ENCODE measurements around the gene PNO1. TPM values are rescaled to one million over a fixed set of nuclear protein-coding genes. Genes with fewer than 3 reads are reported as not detected.
"Not testable (repeated sequence)": the region's sequence is repeated elsewhere in the genome, so short reads cannot be mapped to it uniquely, and the experiment has no call there.

Gene PNO1
- total and polyA plus RNA-seq, 2 donors (not counting 3 experiments of a cell fraction or from before 2014, with no cell fraction given) = 9.4 to 25.6 TPM

DNA sequence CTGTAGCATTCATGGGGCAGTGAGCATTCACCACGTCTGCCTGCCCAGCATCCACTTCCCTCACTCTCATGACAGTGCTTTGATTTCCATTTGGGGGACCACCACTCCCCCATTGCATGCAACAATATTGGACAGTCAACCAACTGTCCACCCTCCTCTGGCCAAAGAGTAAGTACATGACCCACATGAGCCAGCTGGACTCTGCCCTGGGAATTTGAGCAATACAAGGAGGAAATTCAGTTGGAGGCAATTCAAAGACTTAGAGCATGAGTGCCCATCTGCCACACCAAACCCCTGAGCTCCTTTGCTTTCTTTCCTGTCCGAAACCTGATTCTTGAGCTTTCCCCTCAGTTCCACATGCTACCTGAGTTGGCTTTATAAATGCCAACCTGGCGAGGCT lies 41.7 kb upstream of the PNO1 start:
- H2AFZ ChIP-seq (ENCODE audit: low read depth, low read length) = no peak overlapping the region
- H3K27me3 ChIP-seq (ENCODE audit: control insufficient read depth in 2 of 2, insufficient read depth in 2 of 2, low read length in 2 of 2) = peaks cover 3 to 10% of the 10 kb centered on the region in 2 experiments
- no peak overlapping the region for H3K9ac ChIP-seq (replicated peaks; ENCODE audit: extremely low read depth, insufficient read depth, low read length)
- no peaks in the 10 kb centered on the region for H3K79me2 ChIP-seq (ENCODE audit: control insufficient read depth, insufficient read depth, low read length)
- H3K4me1 ChIP-seq (ENCODE audit: control insufficient read depth, extremely low read depth, insufficient read depth, low read length) = no peaks in the 10 kb centered on the region
- dilution Hi-C loops (cut with MboI; ENCODE audit: extremely low pct_ligation_motif_present, low sequenced_read_pairs) (no loop called here), intact Hi-C loops (cut with micrococcal nuclease) (no loop called here)
- no peaks in the 10 kb centered on the region for H3K9me1 ChIP-seq (replicated peaks; ENCODE audit: control insufficient read depth, extremely low read depth, insufficient read depth, low read length)
- CTCF ChIA-PET = interaction anchor here (0.8 kb wide), 1 partner anchor 167 kb away, joined by 3 read pairs; no protein-coding TSS in a partner anchor
- no peak overlapping the region for H3K4me3 ChIP-seq (replicated peaks in 1 of 3; ENCODE audit: insufficient read depth in 1 of 3, low read depth in 1 of 3, low read length in 3 of 3)
- H3K4me2 ChIP-seq (ENCODE audit: insufficient read depth, low read length) = no peak overlapping the region
- H4K20me1 ChIP-seq (replicated peaks; ENCODE audit: control insufficient read depth, extremely low read depth, insufficient read depth, low read length) = no peaks in the 10 kb centered on the region
- POLR2A ChIA-PET = no interaction called here
- BruUV-seq (replicated peaks) = no TSS peak
- FAIRE-seq = no peak
- no peaks in the 10 kb centered on the region for H3K9me3 ChIP-seq (replicated peaks; ENCODE audit: control insufficient read depth, insufficient read depth, low read length)
- no peak overlapping the region for H3K27ac ChIP-seq (ENCODE audit: insufficient read depth, low read depth, low read length)
- DNase-seq (ENCODE audit: low read depth, low spot score) = no peak
- TF ChIP-seq, protein P1, sequence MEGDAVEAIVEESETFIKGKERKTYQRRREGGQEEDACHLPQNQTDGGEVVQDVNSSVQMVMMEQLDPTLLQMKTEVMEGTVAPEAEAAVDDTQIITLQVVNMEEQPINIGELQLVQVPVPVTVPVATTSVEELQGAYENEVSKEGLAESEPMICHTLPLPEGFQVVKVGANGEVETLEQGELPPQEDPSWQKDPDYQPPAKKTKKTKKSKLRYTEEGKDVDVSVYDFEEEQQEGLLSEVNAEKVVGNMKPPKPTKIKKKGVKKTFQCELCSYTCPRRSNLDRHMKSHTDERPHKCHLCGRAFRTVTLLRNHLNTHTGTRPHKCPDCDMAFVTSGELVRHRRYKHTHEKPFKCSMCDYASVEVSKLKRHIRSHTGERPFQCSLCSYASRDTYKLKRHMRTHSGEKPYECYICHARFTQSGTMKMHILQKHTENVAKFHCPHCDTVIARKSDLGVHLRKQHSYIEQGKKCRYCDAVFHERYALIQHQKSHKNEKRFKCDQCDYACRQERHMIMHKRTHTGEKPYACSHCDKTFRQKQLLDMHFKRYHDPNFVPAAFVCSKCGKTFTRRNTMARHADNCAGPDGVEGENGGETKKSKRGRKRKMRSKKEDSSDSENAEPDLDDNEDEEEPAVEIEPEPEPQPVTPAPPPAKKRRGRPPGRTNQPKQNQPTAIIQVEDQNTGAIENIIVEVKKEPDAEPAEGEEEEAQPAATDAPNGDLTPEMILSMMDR (IDR thresholded peaks at IDR 0.05; ENCODE audit: extremely low read depth in 1 of 2, insufficient read depth in 1 of 2, low read depth in 1 of 2, low read length in 2 of 2) = no peak
- TF ChIP-seq GATA2 (IDR thresholded peaks at IDR 0.05; ENCODE audit: insufficient read depth, insufficient read length, low read depth, low read length) (no peak), MYC (IDR thresholded peaks at IDR 0.05; ENCODE audit: low read depth, low read length) (no peak), POLR2AphosphoS5 (IDR thresholded peaks at IDR 0.05; ENCODE audit: insufficient read depth, low read depth, low read length) (no peak)
- H3K36me3 ChIP-seq (ENCODE audit: control insufficient read depth in 2 of 2, extremely low read depth in 1 of 2, insufficient read depth in 2 of 2, low read length in 2 of 2) = no peaks in the 10 kb centered on the region

DNA sequence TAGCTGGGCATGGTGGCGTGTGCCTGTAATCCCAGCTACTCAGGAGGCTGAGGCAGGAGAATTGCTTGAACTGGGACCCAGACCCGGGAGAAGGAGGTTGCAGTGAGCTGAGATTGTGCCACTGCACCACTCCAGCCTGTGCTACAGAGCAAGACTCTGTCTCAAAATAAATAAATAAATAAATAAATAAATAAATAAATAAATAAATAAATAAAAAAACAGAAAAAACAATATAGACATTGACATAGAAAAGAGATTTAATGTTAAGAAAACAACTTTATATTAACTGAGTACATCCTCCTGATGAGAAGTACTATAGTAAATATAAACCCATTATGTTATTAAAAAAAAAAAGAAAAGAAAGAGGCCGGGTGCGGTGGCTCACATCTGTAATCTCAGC lies 39.8 kb upstream of the PNO1 start:
- H3K36me3 ChIP-seq (ENCODE audit: control insufficient read depth in 2 of 2, extremely low read depth in 1 of 2, insufficient read depth in 2 of 2, low read length in 2 of 2); POLR2A ChIA-PET; DNase-seq (ENCODE audit: low read depth, low spot score); FAIRE-seq; H3K27ac ChIP-seq (ENCODE audit: insufficient read depth, low read depth, low read length); H3K9ac ChIP-seq (replicated peaks; ENCODE audit: extremely low read depth, insufficient read depth, low read length); BruUV-seq (replicated peaks); H3K4me1 ChIP-seq (ENCODE audit: control insufficient read depth, extremely low read depth, insufficient read depth, low read length); H3K9me3 ChIP-seq (replicated peaks; ENCODE audit: control insufficient read depth, insufficient read depth, low read length); H2AFZ ChIP-seq (ENCODE audit: low read depth, low read length); H3K4me3 ChIP-seq (replicated peaks in 1 of 3; ENCODE audit: insufficient read depth in 1 of 3, low read depth in 1 of 3, low read length in 3 of 3); dilution Hi-C loops (cut with MboI; ENCODE audit: extremely low pct_ligation_motif_present, low sequenced_read_pairs); H4K20me1 ChIP-seq (replicated peaks; ENCODE audit: control insufficient read depth, extremely low read depth, insufficient read depth, low read length); H3K4me2 ChIP-seq (ENCODE audit: insufficient read depth, low read length); H3K9me1 ChIP-seq (replicated peaks; ENCODE audit: control insufficient read depth, extremely low read depth, insufficient read depth, low read length); H3K79me2 ChIP-seq (ENCODE audit: control insufficient read depth, insufficient read depth, low read length); intact Hi-C loops (cut with micrococcal nuclease): not testable (repeated sequence)
- H3K27me3 ChIP-seq (ENCODE audit: control insufficient read depth in 2 of 2, insufficient read depth in 2 of 2, low read length in 2 of 2) = peaks cover 3 to 10% of the 10 kb centered on the region in 2 experiments
- CTCF ChIA-PET = interaction anchor here (1.4 kb wide), 1 partner anchor 240 kb away, joined by 3 read pairs; no protein-coding TSS in a partner anchor
